Measurements from ENCODE around the gene ANKS1B.

The ANKS1B gene

DNA sequence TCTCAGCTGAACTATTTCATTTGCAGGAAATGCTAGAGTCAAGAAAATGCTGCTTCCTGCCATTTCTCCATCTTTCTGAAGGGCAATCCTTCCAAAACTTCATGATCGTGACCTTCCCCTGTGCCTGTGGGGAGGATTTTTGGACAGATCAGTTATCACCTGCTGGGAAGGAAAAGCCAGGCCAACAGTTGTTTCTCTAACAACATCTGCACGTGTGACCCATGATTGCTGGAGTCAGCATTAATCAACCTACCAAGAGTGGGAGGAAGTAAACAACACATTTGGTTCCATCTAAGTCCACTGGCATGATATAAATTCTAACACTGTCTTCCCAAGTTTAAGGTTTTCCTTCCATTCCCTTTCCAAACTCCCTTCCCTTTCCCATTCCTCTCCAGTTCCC, 1167.0 kb downstream of the ANKS1B start:
- H3K4me3 ChIP-seq (ENCODE audit: low read depth, low read length) = no peak overlapping the region
- no peak for DNase-seq (ENCODE audit: low read depth)
- TF ChIP-seq, protein P1, sequence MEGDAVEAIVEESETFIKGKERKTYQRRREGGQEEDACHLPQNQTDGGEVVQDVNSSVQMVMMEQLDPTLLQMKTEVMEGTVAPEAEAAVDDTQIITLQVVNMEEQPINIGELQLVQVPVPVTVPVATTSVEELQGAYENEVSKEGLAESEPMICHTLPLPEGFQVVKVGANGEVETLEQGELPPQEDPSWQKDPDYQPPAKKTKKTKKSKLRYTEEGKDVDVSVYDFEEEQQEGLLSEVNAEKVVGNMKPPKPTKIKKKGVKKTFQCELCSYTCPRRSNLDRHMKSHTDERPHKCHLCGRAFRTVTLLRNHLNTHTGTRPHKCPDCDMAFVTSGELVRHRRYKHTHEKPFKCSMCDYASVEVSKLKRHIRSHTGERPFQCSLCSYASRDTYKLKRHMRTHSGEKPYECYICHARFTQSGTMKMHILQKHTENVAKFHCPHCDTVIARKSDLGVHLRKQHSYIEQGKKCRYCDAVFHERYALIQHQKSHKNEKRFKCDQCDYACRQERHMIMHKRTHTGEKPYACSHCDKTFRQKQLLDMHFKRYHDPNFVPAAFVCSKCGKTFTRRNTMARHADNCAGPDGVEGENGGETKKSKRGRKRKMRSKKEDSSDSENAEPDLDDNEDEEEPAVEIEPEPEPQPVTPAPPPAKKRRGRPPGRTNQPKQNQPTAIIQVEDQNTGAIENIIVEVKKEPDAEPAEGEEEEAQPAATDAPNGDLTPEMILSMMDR (conservative IDR thresholded peaks at IDR 0.05; ENCODE audit: low read depth, low read length) = no peak

DNA sequence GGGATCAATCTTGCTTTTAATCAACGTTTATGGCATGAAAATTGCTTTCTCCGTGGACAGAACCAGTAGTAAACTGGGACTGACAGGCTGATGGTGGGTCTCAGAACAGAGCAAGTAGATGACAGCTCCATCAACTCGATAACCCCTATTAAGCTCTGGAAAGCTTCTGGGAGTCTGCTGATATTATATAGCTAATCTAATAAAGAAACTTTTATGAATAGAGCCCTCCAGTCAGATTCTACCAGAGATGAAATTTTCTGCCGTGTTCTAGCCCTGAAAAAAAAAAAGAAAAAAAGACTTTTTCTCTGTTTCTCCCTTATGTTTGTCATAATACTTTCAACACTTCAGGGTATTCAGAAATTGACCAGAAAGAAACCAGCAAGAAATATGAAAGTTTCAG, 1168.0 kb downstream of the ANKS1B start:
- TF ChIP-seq, protein P1 (conservative IDR thresholded peaks at IDR 0.05; ENCODE audit: low read depth, low read length) = no peak
- DNase-seq (ENCODE audit: low read depth) = no peak
- no peak overlapping the region for H3K4me3 ChIP-seq (ENCODE audit: low read depth, low read length)

DNA sequence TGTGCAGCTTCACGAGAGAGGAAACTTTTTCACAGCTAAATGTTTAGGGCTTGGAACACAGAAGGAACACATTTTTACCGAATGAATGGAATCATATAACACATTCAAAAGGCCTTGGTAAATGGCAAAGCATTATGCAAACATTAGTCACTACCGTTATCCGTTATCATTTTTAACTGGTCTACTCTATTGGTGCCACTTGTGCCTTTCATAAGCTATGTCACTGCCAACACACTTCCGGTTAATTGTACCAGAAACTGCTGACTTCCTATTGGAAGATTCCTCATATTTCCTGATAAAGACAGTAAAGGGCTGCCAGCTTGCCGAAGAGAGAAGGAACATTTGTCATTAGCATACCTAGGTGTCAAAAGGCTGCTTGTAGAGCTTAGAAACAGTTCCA, 1170.5 kb downstream of the ANKS1B start:
- DNase-seq (ENCODE audit: low read depth) = no peak

DNA sequence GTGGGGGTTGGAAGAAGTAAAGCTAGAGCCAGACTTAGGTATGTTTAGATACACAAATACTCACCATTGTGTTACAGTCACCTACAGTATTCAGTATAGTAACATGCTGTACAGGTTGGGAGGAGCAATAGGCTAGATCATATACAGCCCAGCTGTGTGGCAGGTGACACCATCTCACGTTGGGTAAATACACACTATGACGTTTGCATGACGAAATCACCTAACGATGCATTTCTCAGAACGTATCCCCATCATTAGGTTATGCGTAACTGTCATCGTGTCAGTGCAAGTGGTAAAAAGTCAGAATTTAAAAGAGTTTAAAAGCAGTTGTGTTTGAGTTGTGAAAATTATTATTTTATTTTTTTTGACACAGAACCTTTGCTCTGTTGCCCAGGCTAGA, 1172.5 kb downstream of the ANKS1B start:
- TF ChIP-seq, protein P1 (conservative IDR thresholded peaks at IDR 0.05; ENCODE audit: low read depth, low read length) = no peak
- no peak for DNase-seq (ENCODE audit: low read depth)

More for the DNA sequence above, 1170.5 kb downstream of the ANKS1B start:
- H3K4me3 ChIP-seq (ENCODE audit: low read depth, low read length) = no peak overlapping the region
- TF ChIP-seq, protein P1 (conservative IDR thresholded peaks at IDR 0.05; ENCODE audit: low read depth, low read length) = no peak

DNA sequence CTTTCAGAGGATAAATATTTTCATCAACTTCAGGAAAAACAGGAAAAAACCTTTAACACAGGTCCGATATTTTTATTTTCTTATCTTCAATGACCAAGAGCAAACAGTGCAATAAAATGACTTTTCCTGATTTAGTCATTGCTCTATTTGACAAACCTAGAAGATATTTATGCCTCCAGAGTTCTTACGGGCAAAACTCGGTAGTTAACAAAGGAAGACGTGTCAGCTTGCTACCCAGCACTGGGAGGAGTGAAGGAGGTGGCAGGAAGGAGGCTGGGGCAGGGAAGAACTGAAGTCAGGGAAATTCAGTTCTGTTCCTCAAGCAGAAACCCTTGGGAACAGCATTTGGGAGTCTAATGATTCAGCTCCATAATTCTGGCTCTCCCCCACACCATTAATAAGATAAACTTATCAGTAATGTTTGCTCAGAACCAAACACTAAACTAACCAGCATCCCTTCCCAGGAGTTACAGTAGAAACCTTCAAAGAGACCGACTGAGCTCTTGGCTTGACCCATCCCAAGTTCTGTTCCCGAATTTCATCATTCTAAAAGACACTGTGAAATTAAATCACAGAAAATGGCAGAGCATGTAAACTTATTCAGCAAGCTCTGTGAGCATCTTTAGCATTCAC, 1176.4 kb downstream of the ANKS1B start:
- TF ChIP-seq, protein P1 (conservative IDR thresholded peaks at IDR 0.05; ENCODE audit: low read depth, low read length) = no peak
- no peak for DNase-seq (ENCODE audit: low read depth)
- H3K4me3 ChIP-seq (ENCODE audit: low read depth, low read length) = no peak overlapping the region

More for the DNA sequence above, 1172.5 kb downstream of the ANKS1B start:
- H3K4me3 ChIP-seq (ENCODE audit: low read depth, low read length) = no peak overlapping the region

DNA sequence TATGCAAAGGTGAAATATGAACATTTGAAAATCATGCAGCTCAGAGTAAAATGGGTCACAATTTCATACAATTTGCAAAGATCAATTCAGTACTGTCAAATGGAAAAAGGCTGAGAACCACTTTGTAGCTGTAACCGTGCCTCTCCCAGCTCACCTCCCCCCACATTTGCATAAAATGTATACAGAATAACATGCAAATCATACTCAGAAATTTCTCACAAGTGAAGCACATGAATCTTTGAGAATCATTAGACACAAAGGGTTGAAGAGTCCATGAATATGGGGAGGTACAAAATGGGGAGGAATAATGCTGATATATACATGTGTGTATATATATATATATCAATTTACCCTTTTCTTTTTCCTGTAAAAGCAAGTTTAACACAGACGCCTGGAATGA, 1177.5 kb downstream of the ANKS1B start:
- DNase-seq (ENCODE audit: low read depth) = no peak
- no peak overlapping the region for H3K4me3 ChIP-seq (ENCODE audit: low read depth, low read length)
- TF ChIP-seq, protein P1 (conservative IDR thresholded peaks at IDR 0.05; ENCODE audit: low read depth, low read length) = no peak

Measured in choroid plexus epithelial cell (primary cell).